Measurements from ENCODE around the gene ZNF358. TPM values are rescaled to one million over a fixed set of nuclear protein-coding genes. Genes with fewer than 3 reads are reported as not detected.

Gene ZNF358
- total RNA-seq, 1 donor from 2014 or later: 16.9 TPM

DNA sequence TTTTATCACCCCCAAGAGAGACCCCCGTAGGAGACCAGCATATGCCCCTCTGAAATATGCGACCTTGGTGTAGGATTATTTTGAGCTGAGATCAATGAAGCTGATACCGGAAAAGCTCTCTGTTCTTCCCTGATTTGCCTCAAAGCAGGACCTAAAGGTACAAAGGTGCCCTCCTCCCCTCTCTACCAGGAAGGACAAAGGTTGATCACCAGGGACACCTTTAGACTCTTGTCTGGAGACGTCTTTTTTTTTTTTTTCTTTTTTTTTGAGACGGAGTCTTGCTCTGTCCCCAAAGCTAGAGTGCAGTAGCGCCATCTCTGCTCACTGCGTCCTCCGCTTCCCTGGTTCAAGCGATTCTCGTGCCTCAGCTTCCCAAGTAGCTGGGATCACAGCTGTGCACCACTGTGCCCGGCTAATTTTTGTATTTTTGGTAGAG lies 26.3 kb upstream of the ZNF358 start:
- Histone ChIP-seq H3K4me2 (peak overlapping the region; percentile 9), H3K9ac (no peak overlapping the region), H3K9me3 (ENCODE audit: low read depth) (no peaks in the 10 kb centered on the region), H3K27ac (peak overlapping the region; percentile 77), H3K4me1 (peaks cover 10% of the 10 kb centered on the region), H3K27me3 (no peaks in the 10 kb centered on the region), H3K79me2 (ENCODE audit: low read depth) (no peaks in the 10 kb centered on the region), H3F3A (ENCODE audit: low read depth) (peaks cover 12% of the 10 kb centered on the region), H3K4me3 (no peak overlapping the region), H4K20me1 (ENCODE audit: low read depth) (no peaks in the 10 kb centered on the region), H2AFZ (replicated peaks) (peak overlapping the region; percentile 44), H3K36me3 (no peaks in the 10 kb centered on the region)
- no peak for TF ChIP-seq CTCF (IDR thresholded peaks at IDR 0.05)
- no peak for TF ChIP-seq EZH2phosphoT487 (IDR thresholded peaks at IDR 0.05)
- TF ChIP-seq EZH2 (IDR thresholded peaks at IDR 0.05): no peak
- Mint-ChIP-seq H3K4me3 (peak overlapping the region; percentile 72), H3K27me3 (ENCODE audit: insufficient read depth, low read depth) (peaks cover 13% of the 10 kb centered on the region), H3K4me1 (peaks cover 22% of the 10 kb centered on the region), H3K27ac (peak overlapping the region; percentile 91), H3K36me3 (no peaks in the 10 kb centered on the region), H3K9me3 (no peaks in the 10 kb centered on the region)
- DNase-seq (ENCODE audit: low spot score): peak; percentile 13

DNA sequence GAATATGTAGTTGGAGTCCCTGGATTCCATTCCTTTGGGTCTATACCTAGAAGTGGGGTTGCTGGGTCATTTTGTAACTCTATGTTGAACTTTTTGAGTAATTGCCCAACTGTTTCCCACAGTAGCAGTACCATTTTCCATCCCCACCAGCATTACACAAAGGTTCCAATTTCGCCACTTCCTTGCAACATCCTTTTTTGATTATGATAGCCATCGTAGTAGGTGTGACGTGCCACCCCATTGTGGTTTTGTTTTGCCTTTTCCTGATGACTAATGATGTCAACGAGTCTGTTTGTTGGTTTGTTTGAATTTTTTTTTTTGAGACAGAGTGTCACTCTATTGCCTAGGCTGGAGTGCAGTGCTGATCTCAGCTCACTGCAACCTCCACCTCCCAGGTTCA lies 23.8 kb upstream of the ZNF358 start:
- no peaks in the 10 kb centered on the region for H3K36me3 Mint-ChIP-seq
- Histone ChIP-seq H3K27me3 (no peaks in the 10 kb centered on the region), H4K20me1 (ENCODE audit: low read depth) (no peaks in the 10 kb centered on the region), H3K9ac (no peak overlapping the region), H3K4me3 (no peak overlapping the region), H3K79me2 (ENCODE audit: low read depth) (no peaks in the 10 kb centered on the region), H3K9me3 (ENCODE audit: low read depth) (no peaks in the 10 kb centered on the region), H2AFZ (replicated peaks) (no peak overlapping the region), H3F3A (ENCODE audit: low read depth) (peaks cover 12% of the 10 kb centered on the region), H3K4me1 (peaks cover 10% of the 10 kb centered on the region), H3K36me3 (no peaks in the 10 kb centered on the region), H3K4me2 (no peak overlapping the region), H3K27ac (no peak overlapping the region)
- peaks cover 18% of the 10 kb centered on the region for H3K27me3 Mint-ChIP-seq (ENCODE audit: insufficient read depth, low read depth)
- TF ChIP-seq EZH2 (IDR thresholded peaks at IDR 0.05): no peak
- TF ChIP-seq CTCF (IDR thresholded peaks at IDR 0.05): no peak
- no peak for TF ChIP-seq EZH2phosphoT487 (IDR thresholded peaks at IDR 0.05)
- no peak overlapping the region for H3K27ac Mint-ChIP-seq
- DNase-seq (ENCODE audit: low spot score): no peak
- H3K4me3 Mint-ChIP-seq: no peak overlapping the region
- H3K4me1 Mint-ChIP-seq: peaks cover 30% of the 10 kb centered on the region
- H3K9me3 Mint-ChIP-seq: no peaks in the 10 kb centered on the region

- Histone ChIP-seq H3K9ac (no peak overlapping the region), H3K9me3 (ENCODE audit: low read depth) (no peaks in the 10 kb centered on the region), H2AFZ (replicated peaks) (no peak overlapping the region), H3K36me3 (no peaks in the 10 kb centered on the region), H3K4me2 (no peak overlapping the region), H3F3A (ENCODE audit: low read depth) (peaks cover 12% of the 10 kb centered on the region), H3K27me3 (no peaks in the 10 kb centered on the region), H3K27ac (no peak overlapping the region), H3K4me3 (no peak overlapping the region), H3K4me1 (peaks cover 10% of the 10 kb centered on the region), H4K20me1 (ENCODE audit: low read depth) (no peaks in the 10 kb centered on the region), H3K79me2 (ENCODE audit: low read depth) (no peaks in the 10 kb centered on the region)
- no peak for TF ChIP-seq EZH2phosphoT487 (IDR thresholded peaks at IDR 0.05)
- no peak for DNase-seq (ENCODE audit: low spot score)
- Mint-ChIP-seq H3K9me3 (no peaks in the 10 kb centered on the region), H3K36me3 (no peaks in the 10 kb centered on the region), H3K27me3 (ENCODE audit: insufficient read depth, low read depth) (peaks cover 16% of the 10 kb centered on the region), H3K4me3 (no peak overlapping the region), H3K27ac (peak overlapping the region; percentile 16), H3K4me1 (peaks cover 33% of the 10 kb centered on the region)
These were observed 23.3 kb upstream of the ZNF358 start for GRCh38 chr19:7492558-7492957.

DNA sequence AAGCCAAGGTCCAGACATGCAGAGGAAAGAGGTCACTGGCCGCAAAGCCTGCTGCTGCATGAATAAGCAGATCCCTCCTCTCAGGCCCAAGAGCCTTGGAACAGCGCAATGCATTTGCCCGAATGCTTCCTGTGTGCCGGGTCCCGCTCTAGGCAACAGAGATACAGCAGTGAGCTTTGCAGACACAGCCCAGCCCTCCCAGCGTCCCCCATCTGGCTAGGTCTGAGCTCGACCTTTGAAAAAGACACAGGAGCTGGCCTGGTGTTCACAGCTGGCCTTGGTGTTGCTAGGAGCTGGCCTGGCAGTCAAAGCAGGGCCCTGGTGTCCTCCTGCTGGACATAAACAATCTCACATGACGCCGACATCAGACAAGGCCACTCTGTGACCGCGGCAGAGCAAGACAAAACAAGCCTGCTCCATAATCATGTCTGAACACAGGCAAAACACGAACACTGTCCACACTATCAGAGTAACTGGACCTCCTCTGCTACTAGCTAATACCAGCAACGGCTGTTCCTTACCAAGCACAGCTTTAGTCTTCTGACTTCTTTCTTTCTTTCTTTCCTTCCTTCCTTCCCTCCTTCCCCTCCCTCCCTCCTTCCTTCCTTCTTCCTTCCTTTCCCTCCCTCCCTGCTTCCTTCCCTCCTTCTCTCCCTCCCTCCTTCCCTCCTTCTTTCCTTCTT lies 21.3 kb upstream of the ZNF358 start:
- peak overlapping the region; percentile 36 for H2AFZ ChIP-seq (replicated peaks)
- no peaks in the 10 kb centered on the region for H3K36me3 ChIP-seq
- peaks cover 28% of the 10 kb centered on the region for H3K4me1 Mint-ChIP-seq
- no peak overlapping the region for H3K9ac ChIP-seq
- H3K27ac Mint-ChIP-seq: peak overlapping the region; percentile 98
- no peaks in the 10 kb centered on the region for H4K20me1 ChIP-seq (ENCODE audit: low read depth)
- H3K36me3 Mint-ChIP-seq: no peaks in the 10 kb centered on the region
- peak; percentile 33 for DNase-seq (ENCODE audit: low spot score)
- peak overlapping the region; percentile 27 for H3K4me3 Mint-ChIP-seq
- no peaks in the 10 kb centered on the region for H3K9me3 ChIP-seq (ENCODE audit: low read depth)
- no peak overlapping the region for H3K4me2 ChIP-seq
- H3K4me1 ChIP-seq: peaks cover 4% of the 10 kb centered on the region
- peaks cover 6% of the 10 kb centered on the region for H3F3A ChIP-seq (ENCODE audit: low read depth)
- peaks cover 17% of the 10 kb centered on the region for H3K27me3 Mint-ChIP-seq (ENCODE audit: insufficient read depth, low read depth)
- no peaks in the 10 kb centered on the region for H3K9me3 Mint-ChIP-seq
- H3K4me3 ChIP-seq: no peak overlapping the region
- no peak overlapping the region for H3K27ac ChIP-seq
- peaks cover 4% of the 10 kb centered on the region for H3K27me3 ChIP-seq
- no peak for TF ChIP-seq EZH2phosphoT487 (IDR thresholded peaks at IDR 0.05)
- TF ChIP-seq EZH2 (IDR thresholded peaks at IDR 0.05): no peak
- TF ChIP-seq CTCF (IDR thresholded peaks at IDR 0.05): no peak
- no peaks in the 10 kb centered on the region for H3K79me2 ChIP-seq (ENCODE audit: low read depth)

Data from neural progenitor cell (in vitro differentiated cells).